ENCODE data around the gene CYFIP1.

Gene CYFIP1

DNA sequence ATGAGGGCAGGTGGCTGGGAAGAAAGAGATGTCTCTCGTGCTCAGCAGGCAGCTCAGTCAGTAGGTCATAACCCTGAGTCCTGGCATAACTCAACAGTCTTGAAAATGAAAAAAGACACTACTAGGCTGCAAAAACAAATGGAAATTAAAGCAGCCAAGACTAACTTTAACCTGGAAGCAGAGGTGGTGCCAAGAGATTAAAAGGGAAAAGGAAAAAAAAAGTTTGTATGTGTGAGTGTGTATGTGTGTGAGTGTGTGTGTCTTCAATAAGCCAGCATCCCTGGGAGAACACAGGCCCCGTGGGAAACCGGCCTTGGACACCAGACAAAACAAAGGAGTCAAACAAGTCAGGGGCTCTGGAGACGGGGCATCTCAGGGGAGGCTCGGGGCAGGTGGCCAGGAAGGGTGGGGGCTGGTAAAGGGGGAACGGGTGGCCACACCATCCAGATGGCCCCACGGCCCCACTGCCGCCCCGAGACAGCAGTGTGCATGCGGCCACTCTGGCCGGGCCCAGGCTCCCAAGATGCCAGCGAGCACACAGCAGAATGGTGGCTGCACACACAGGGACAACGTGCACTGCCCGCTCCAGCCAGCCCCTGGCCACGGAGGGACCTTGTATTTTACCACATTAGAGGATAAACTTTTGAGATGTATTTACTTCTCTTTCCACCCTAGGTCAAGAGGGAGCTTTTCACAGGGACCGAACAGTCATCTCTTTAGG is 23.8 kb downstream of the CYFIP1 start:
- H3K9me3 ChIP-seq (ENCODE audit: control insufficient read depth, insufficient read depth, low read depth, low read length), result no peaks in the 10 kb centered on the region
- H3K4me3 ChIP-seq (ENCODE audit: low read depth, low read length), result no peak overlapping the region
- no peak for TF ChIP-seq AEBP2 (tag by site-specific recombination; IDR thresholded peaks at IDR 0.05; ENCODE audit: borderline replicate concordance)
- no peak for TF ChIP-seq SCRT2 (tag by site-specific recombination; IDR thresholded peaks at IDR 0.05)
- no peak for TF ChIP-seq ZBTB1 (tag by site-specific recombination; IDR thresholded peaks at IDR 0.05)
- no peaks in the 10 kb centered on the region; the same call in 1 of the 2 replicates for H3K4me1 ChIP-seq (ENCODE audit: control insufficient read depth, insufficient read depth, low read length)
- CTCF ChIA-PET, result no interaction called here
- H3K27ac ChIP-seq (ENCODE audit: extremely low read depth, low read depth, low read length), result no peak overlapping the region
- no peaks in the 10 kb centered on the region; a peak in 1 of 3 replicates for H3K36me3 ChIP-seq (ENCODE audit: control insufficient read depth in 2 of 2, insufficient read depth in 1 of 2, low read length in 2 of 2)
- POLR2A ChIA-PET, result no interaction called here

DNA sequence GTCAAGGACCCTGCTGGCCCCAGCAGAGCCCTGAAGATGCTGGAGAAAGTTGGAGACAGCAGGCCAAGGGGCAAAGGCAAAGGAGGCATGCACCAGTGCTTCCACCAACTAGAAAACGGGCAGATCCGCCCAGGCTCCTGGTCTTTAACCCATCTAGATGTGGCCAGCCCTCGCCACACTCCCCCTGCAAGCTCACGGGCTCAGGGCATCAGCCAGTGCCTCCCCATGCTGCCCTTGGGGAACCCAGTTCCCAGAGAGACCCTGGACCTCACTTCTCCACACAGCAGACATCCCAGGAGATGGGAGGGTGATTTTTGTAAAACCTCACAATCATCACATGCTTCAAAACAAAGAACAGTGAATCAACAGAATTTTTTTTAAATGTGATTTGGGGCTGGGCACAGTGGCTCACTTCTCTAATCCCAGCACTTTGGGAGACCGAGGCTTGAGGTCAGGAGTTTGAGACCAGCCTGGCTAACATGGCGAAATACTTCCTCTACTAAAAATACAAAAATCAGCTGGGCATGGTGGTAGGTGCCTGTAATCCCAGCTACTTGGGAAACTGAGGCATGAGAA is 24.5 kb downstream of the CYFIP1 start:
- CTCF ChIA-PET, result no interaction called here
- H3K4me3 ChIP-seq (ENCODE audit: low read depth, low read length), result no peak overlapping the region
- H3K9me3 ChIP-seq (ENCODE audit: control insufficient read depth, insufficient read depth, low read depth, low read length), result no peaks in the 10 kb centered on the region
- no peak overlapping the region for H3K27ac ChIP-seq (ENCODE audit: extremely low read depth, low read depth, low read length)
- no peaks in the 10 kb centered on the region for H3K36me3 ChIP-seq (ENCODE audit: control insufficient read depth in 2 of 2, insufficient read depth in 1 of 2, low read length in 2 of 2)
- POLR2A ChIA-PET, result no interaction called here
- TF ChIP-seq, protein P1, sequence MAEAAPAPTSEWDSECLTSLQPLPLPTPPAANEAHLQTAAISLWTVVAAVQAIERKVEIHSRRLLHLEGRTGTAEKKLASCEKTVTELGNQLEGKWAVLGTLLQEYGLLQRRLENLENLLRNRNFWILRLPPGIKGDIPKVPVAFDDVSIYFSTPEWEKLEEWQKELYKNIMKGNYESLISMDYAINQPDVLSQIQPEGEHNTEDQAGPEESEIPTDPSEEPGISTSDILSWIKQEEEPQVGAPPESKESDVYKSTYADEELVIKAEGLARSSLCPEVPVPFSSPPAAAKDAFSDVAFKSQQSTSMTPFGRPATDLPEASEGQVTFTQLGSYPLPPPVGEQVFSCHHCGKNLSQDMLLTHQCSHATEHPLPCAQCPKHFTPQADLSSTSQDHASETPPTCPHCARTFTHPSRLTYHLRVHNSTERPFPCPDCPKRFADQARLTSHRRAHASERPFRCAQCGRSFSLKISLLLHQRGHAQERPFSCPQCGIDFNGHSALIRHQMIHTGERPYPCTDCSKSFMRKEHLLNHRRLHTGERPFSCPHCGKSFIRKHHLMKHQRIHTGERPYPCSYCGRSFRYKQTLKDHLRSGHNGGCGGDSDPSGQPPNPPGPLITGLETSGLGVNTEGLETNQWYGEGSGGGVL (tag by site-specific recombination; IDR thresholded peaks at IDR 0.05), result no peak
- TF ChIP-seq SCRT1 (tag by site-specific recombination; IDR thresholded peaks at IDR 0.05; ENCODE audit: borderline replicate concordance), result no peak
- TF ChIP-seq, protein P2, sequence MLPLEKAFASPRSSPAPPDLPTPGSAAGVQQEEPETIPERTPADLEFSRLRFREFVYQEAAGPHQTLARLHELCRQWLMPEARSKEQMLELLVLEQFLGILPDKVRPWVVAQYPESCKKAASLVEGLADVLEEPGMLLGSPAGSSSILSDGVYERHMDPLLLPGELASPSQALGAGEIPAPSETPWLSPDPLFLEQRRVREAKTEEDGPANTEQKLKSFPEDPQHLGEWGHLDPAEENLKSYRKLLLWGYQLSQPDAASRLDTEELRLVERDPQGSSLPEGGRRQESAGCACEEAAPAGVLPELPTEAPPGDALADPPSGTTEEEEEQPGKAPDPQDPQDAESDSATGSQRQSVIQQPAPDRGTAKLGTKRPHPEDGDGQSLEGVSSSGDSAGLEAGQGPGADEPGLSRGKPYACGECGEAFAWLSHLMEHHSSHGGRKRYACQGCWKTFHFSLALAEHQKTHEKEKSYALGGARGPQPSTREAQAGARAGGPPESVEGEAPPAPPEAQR (tag by site-specific recombination; IDR thresholded peaks at IDR 0.05), result no peak
- no peak for TF ChIP-seq ZBTB21 (tag by site-specific recombination; IDR thresholded peaks at IDR 0.05)
- TF ChIP-seq, protein P3, sequence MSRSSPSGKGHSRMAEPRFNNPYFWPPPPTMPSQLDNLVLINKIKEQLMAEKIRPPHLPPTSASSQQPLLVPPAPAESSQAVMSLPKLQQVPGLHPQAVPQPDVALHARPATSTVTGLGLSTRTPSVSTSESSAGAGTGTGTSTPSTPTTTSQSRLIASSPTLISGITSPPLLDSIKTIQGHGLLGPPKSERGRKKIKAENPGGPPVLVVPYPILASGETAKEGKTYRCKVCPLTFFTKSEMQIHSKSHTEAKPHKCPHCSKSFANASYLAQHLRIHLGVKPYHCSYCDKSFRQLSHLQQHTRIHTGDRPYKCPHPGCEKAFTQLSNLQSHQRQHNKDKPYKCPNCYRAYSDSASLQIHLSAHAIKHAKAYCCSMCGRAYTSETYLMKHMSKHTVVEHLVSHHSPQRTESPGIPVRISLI (tag by site-specific recombination; IDR thresholded peaks at IDR 0.05), result no peak
- H3K4me1 ChIP-seq (ENCODE audit: control insufficient read depth, insufficient read depth, low read length), result no peaks in the 10 kb centered on the region; the same call in 1 of the 2 replicates

GRCh38 chr15:22954798-22955543 is 25.2 kb downstream of the CYFIP1 start:
- Histone ChIP-seq H3K9me3 (ENCODE audit: control insufficient read depth, insufficient read depth, low read depth, low read length) (no peaks in the 10 kb centered on the region), H3K36me3 (ENCODE audit: control insufficient read depth in 2 of 2, insufficient read depth in 1 of 2, low read length in 2 of 2) (no peaks in the 10 kb centered on the region), H3K27ac (ENCODE audit: extremely low read depth, low read depth, low read length) (no peak overlapping the region), H3K4me1 (ENCODE audit: control insufficient read depth, insufficient read depth, low read length) (no peaks in the 10 kb centered on the region; the same call in 1 of the 2 replicates), H3K4me3 (ENCODE audit: low read depth, low read length) (no peak overlapping the region)
- CTCF ChIA-PET, result no interaction called here
- TF ChIP-seq ZNF280D (tag by site-specific recombination; IDR thresholded peaks at IDR 0.05), result no peak
- TF ChIP-seq ZBTB49 (tag by site-specific recombination; IDR thresholded peaks at IDR 0.05; ENCODE audit: low read depth), result no peak
- no peak for TF ChIP-seq ZNF146 (tag by site-specific recombination; IDR thresholded peaks at IDR 0.05)
- TF ChIP-seq, protein P3 (tag by site-specific recombination; IDR thresholded peaks at IDR 0.05), result no peak
- POLR2A ChIA-PET, result no interaction called here

Measured in HEK293 (cell line).